Hematopoietic multipotent progenitor cell (in vitro differentiated cells): ENCODE results near the gene CERT1. TPM values are rescaled to one million over a fixed set of nuclear protein-coding genes. Genes with fewer than 3 reads are reported as not detected.
"Not testable (repeated sequence)": the region's sequence is repeated elsewhere in the genome, so short reads cannot be mapped to it uniquely, and the experiment has no call there.

Experiments
- DNase-seq, 3 donors: peaks; one replicate each; pipeline ENCODE4 v3.0.0-alpha.2; 2011 to 2015; ENCODE audit warnings: low read depth in 2 of 3, low spot score in 2 of 3
- total RNA-seq: library from RNA; depleted of rRNA; stranded (reverse); fragments of >200 nt; gene quantifications from one replicate; pipeline ENCODE4 v1.2.3, GENCODE V29; 2012

The CERT1 gene
- total RNA-seq, 1 donor = 14.0 TPM

- DNase-seq = no peak
Measured at GRCh38 chr5:75524071-75524470, 12.6 kb upstream of the CERT1 start.

- no peak for DNase-seq
Measured at GRCh38 chr5:75523275-75523674, 11.8 kb upstream of the CERT1 start.

GRCh38 chr5:75522542-75522941 is 11.1 kb upstream of the CERT1 start:
- DNase-seq = no peak

GRCh38 chr5:75522025-75522424 is 10.6 kb upstream of the CERT1 start:
- no peak for DNase-seq

GRCh38 chr5:75521195-75521594 is 9.8 kb upstream of the CERT1 start:
- no peak for DNase-seq

GRCh38 chr5:75519761-75520160 is 8.3 kb upstream of the CERT1 start:
- DNase-seq = no peak

GRCh38 chr5:75514323-75514722 is 2.9 kb upstream of the CERT1 start:
- no peak for DNase-seq

- no peak for DNase-seq
Measured at GRCh38 chr5:75513841-75514240, 2.4 kb upstream of the CERT1 start.

GRCh38 chr5:75512383-75513074 is 1.1 kb upstream of the CERT1 start:
- DNase-seq = peak in 2 of 3 donors; percentile 9 to 12

GRCh38 chr5:75510836-75511434 is 494 bp downstream of the CERT1 start:
- peak in 2 of 3 donors; percentile 21 to 53 for DNase-seq

GRCh38 chr5:75510417-75510835 is 1.0 kb downstream of the CERT1 start:
- DNase-seq = peak in 2 of 3 donors; percentile 5 to 15

GRCh38 chr5:75509956-75510355 is 1.5 kb downstream of the CERT1 start:
- peak in 2 of 3 donors; percentile 15 to 24 for DNase-seq

- DNase-seq = no peak
Measured at GRCh38 chr5:75509546-75509945, 1.9 kb downstream of the CERT1 start.

- no peak for DNase-seq
Measured at GRCh38 chr5:75507841-75508240, 3.6 kb downstream of the CERT1 start.

GRCh38 chr5:75505112-75505511 is 6.3 kb downstream of the CERT1 start:
- DNase-seq = not testable (repeated sequence)

- not testable (repeated sequence) for DNase-seq
Measured at GRCh38 chr5:75498875-75499274, 12.6 kb downstream of the CERT1 start.

- DNase-seq = no peak
Measured at GRCh38 chr5:75498208-75498777, 13.1 kb downstream of the CERT1 start.

GRCh38 chr5:75496026-75496425 is 15.4 kb downstream of the CERT1 start:
- DNase-seq = no peak

- DNase-seq = no peak
Measured at GRCh38 chr5:75491621-75492020, 19.8 kb downstream of the CERT1 start.

GRCh38 chr5:75489847-75490246 is 21.6 kb downstream of the CERT1 start:
- DNase-seq = not testable (repeated sequence)

GRCh38 chr5:75484605-75485004 is 26.8 kb downstream of the CERT1 start:
- no peak for DNase-seq

GRCh38 chr5:75482482-75482881 is 28.9 kb downstream of the CERT1 start:
- DNase-seq = no peak
